Measurements from ENCODE around the gene CYP27B1.
A peak's percentile ranks its signal among the peaks of the same experiment; 100 is the strongest.

CYP27B1 gene

GRCh38 chr12:57756406-57757341 lies 10.2 kb downstream of the CYP27B1 start:
- no peaks in the 10 kb centered on the region for H3K27me3 ChIP-seq (ENCODE audit: low read depth)

GRCh38 chr12:57755454-57756372 lies 11.2 kb downstream of the CYP27B1 start:
- peaks cover 25% of the 10 kb centered on the region for H3K36me3 ChIP-seq (replicated peaks)
- in situ Hi-C loops (cut with MboI; ENCODE audit: low sequenced_read_pairs) = no loop called here
- no peaks in the 10 kb centered on the region for H3K27me3 ChIP-seq (ENCODE audit: low read depth)
- H3K4me3 ChIP-seq = peak overlapping the region; percentile 54
- H3K9me3 ChIP-seq = no peaks in the 10 kb centered on the region
- DNase-seq (ENCODE audit: low spot score in 2 of 2) = peak in 1 of 2 experiments; percentile 62
- peaks cover 16% of the 10 kb centered on the region for H3K4me1 ChIP-seq

More at GRCh38 chr12:57756406-57757341, 10.2 kb downstream of the CYP27B1 start:
- Histone ChIP-seq H3K9me3 (no peaks in the 10 kb centered on the region), H3K4me3 (peak overlapping the region; percentile 54), H3K36me3 (replicated peaks) (peaks cover 18% of the 10 kb centered on the region), H3K4me1 (peaks cover 16% of the 10 kb centered on the region)
- peak; percentile 63 to 82 for DNase-seq (ENCODE audit: low spot score in 2 of 2)
- in situ Hi-C loops (cut with MboI; ENCODE audit: low sequenced_read_pairs) = no loop called here

GRCh38 chr12:57755194-57755453 lies 11.8 kb downstream of the CYP27B1 start:
- Histone ChIP-seq H3K4me1 (peaks cover 16% of the 10 kb centered on the region), H3K27me3 (ENCODE audit: low read depth) (no peaks in the 10 kb centered on the region), H3K9me3 (no peaks in the 10 kb centered on the region), H3K36me3 (replicated peaks) (peaks cover 31% of the 10 kb centered on the region), H3K4me3 (peak overlapping the region; percentile 54)
- in situ Hi-C loops (cut with MboI; ENCODE audit: low sequenced_read_pairs) = no loop called here
- no peak for DNase-seq (ENCODE audit: low spot score in 2 of 2)

DNA sequence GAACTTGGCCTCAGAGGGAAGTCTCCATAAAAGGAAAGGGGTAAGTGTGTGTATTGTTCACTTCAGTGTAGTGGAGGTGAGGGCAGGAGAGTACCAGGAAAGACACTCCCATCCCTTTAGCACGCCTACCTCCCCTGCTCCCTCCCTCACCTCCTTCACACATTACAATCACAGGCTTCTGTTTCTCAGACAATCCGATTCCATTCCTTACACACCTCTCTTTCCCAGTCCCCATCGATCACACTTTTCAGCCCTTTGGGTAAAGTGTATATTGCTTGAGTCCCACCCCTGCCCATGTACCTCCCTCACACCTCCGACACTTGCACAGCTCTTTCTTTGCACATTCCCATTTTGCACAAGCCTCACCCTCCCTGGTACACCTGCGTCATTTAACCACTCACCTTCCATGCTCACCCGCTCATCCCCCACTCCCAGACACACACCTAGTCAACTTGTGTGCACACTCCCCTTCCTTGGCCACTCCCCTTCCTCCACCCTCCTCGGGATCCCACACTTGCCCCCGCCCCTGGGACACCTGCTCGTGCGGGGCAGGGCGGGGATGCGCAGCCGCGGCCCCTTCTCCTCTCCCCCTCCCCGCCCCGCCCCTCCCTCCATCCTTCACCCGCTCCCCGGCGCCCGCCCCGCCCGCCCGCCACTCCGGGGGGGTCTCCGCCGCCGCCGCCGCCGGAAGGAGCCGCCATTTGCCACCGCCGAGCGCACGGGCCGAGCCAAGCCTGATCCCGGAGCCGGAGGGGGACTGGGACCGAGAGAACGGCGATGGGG lies 12.3 kb downstream of the CYP27B1 start, which contains the start of gene MARCHF9:
MARCHF9 (plus strand) TSS at position 693 of the 783 bp plus-strand sequence. CDS start 426 bp downstream, outside the sequence.
- in situ Hi-C loops (cut with MboI; ENCODE audit: low sequenced_read_pairs) = no loop called here
- H3K4me3 ChIP-seq = peak within 1 kb of the TSS; percentile 54
- no peaks in the 10 kb centered on the region for H3K27me3 ChIP-seq (ENCODE audit: low read depth)
- peak; percentile 72 to 91 for DNase-seq (ENCODE audit: low spot score in 2 of 2)
- H3K4me1 ChIP-seq = peaks cover 16% of the 10 kb centered on the region
- H3K9me3 ChIP-seq = no peaks in the 10 kb centered on the region
- H3K36me3 ChIP-seq (replicated peaks) = peaks cover 34% of the 10 kb centered on the region

- no peak overlapping the region for H3K4me3 ChIP-seq
- peaks cover 16% of the 10 kb centered on the region for H3K4me1 ChIP-seq
- DNase-seq (ENCODE audit: low spot score in 2 of 2) = no peak
- H3K27me3 ChIP-seq (ENCODE audit: low read depth) = no peaks in the 10 kb centered on the region
- in situ Hi-C loops (cut with MboI; ENCODE audit: low sequenced_read_pairs) = no loop called here
- peaks cover 39% of the 10 kb centered on the region for H3K36me3 ChIP-seq (replicated peaks)
- H3K9me3 ChIP-seq = no peaks in the 10 kb centered on the region
These were observed 13.0 kb downstream of the CYP27B1 start for GRCh38 chr12:57753756-57754337.

- peaks cover 39% of the 10 kb centered on the region for H3K36me3 ChIP-seq (replicated peaks)
- no peak for DNase-seq (ENCODE audit: low spot score in 2 of 2)
- no peaks in the 10 kb centered on the region for H3K27me3 ChIP-seq (ENCODE audit: low read depth)
- in situ Hi-C loops (cut with MboI; ENCODE audit: low sequenced_read_pairs) = no loop called here
- H3K4me1 ChIP-seq = peaks cover 16% of the 10 kb centered on the region
- H3K9me3 ChIP-seq = no peaks in the 10 kb centered on the region
- H3K4me3 ChIP-seq = peak overlapping the region; percentile 6; the same call in 1 of the 2 replicates
These were observed 14.2 kb downstream of the CYP27B1 start for GRCh38 chr12:57752668-57753000.

DNA sequence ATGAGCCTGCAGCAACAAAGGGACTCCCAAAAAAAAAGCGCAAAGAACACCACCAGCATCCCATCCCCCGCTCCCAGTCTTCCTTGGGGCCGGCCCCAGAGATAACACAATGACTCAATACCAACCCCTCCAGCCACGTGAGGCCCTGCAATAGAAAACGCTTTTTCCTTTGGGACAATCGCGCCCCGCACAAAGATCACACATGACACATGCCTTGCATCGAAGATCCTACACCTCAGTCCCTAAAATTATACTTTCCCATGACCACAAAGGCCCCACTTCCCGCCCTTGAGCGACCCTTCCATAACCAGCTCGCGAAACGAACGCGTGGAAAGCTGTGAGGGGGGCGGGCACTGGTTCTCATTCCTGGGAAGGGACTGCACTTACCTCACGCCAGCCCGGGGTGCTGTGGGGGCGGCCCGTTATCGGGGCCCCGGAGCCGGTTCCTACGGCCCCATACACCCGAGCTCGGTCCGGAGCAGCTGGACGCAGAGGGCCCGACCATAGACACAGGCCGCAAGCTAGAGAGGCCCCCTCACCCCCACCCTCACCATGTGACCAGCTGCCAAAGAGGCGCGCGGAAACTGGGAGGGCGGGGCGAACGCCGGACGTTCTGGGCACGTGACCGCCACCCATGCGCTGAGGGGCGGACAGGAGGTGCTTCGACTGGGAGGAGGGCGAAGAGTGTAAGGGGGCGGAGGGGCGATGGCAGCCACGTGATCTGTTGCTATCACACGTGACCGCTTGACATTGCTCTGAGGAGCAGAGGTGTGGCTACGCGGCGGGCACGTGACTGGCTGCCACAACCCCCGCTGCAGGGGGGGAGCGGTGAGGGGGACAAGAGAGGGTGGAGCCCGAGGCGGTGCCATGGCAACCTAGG lies 14.8 kb downstream of the CYP27B1 start, which contains the start of gene CDK4:
CDK4 (minus strand) TSS at position 523 of the 880 bp plus-strand sequence. CDS start 593 bp downstream, outside the sequence.
- in situ Hi-C loops (cut with MboI; ENCODE audit: low sequenced_read_pairs) = no loop called here
- Histone ChIP-seq H3K4me1 (peaks cover 15% of the 10 kb centered on the region), H3K27me3 (ENCODE audit: low read depth) (no peaks in the 10 kb centered on the region), H3K4me3 (peak within 1 kb of the TSS; percentile 94), H3K36me3 (replicated peaks) (peaks cover 42% of the 10 kb centered on the region), H3K9me3 (no peaks in the 10 kb centered on the region)
- peak; percentile 99 to 100 for DNase-seq (ENCODE audit: low spot score in 2 of 2)

GRCh38 chr12:57751432-57751787 lies 15.5 kb downstream of the CYP27B1 start:
- H3K9me3 ChIP-seq = no peaks in the 10 kb centered on the region
- H3K27me3 ChIP-seq (ENCODE audit: low read depth) = no peaks in the 10 kb centered on the region
- peaks cover 10% of the 10 kb centered on the region for H3K4me1 ChIP-seq
- in situ Hi-C loops (cut with MboI; ENCODE audit: low sequenced_read_pairs) = no loop called here
- peak overlapping the region; percentile 94 for H3K4me3 ChIP-seq
- DNase-seq (ENCODE audit: low spot score in 2 of 2) = no peak
- H3K36me3 ChIP-seq (replicated peaks) = peaks cover 41% of the 10 kb centered on the region

DNA sequence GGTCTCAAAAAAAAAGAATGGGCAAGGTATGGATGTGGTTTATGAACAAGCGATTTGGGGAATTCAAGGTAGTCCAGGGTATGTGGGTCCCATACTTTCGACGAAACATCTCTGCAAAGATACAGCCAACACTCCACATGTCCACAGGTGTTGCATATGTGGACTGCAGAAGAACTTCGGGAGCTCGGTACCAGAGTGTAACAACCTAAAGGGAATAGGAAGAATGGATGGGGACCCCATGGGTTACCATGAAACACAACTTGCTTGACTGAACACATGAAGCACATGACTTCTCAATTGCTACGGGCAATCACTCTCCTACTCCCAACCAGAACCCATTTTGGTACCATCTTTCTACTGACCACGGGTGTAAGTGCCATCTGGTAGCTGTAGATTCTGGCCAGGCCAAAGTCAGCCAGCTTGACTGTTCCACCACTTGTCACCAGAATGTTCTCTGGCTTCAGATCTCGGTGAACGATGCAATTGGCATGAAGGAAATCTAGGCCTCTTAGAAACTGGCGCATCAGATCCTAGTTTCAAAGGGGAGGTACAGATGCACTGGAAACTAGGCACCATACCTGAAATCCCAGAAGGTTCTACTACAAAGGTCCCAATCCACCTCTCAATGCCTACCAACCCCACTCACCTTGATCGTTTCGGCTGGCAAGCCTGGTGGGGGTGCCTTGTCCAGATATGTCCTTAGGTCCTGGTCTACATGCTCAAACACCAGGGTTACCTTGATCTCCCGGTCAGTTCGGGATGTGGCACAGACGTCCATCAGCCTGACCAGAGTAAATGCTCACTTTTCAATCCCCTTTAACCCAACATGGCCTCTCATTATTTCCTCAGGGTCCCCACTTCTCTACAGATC lies 16.1 kb downstream of the CYP27B1 start:
- Histone ChIP-seq H3K9me3 (no peaks in the 10 kb centered on the region), H3K27me3 (ENCODE audit: low read depth) (no peaks in the 10 kb centered on the region), H3K36me3 (replicated peaks) (peaks cover 41% of the 10 kb centered on the region), H3K4me1 (peaks cover 10% of the 10 kb centered on the region), H3K4me3 (peak overlapping the region; percentile 94)
- in situ Hi-C loops (cut with MboI; ENCODE audit: low sequenced_read_pairs) = no loop called here
- no peak for DNase-seq (ENCODE audit: low spot score in 2 of 2)

GRCh38 chr12:57749061-57749460 lies 17.8 kb downstream of the CYP27B1 start:
- H3K36me3 ChIP-seq (replicated peaks) = peaks cover 41% of the 10 kb centered on the region

GRCh38 chr12:57746025-57746424 lies 20.9 kb downstream of the CYP27B1 start:
- in situ Hi-C loops (cut with MboI; ENCODE audit: low sequenced_read_pairs) = no loop called here

More at GRCh38 chr12:57749061-57749460, 17.8 kb downstream of the CYP27B1 start:
- in situ Hi-C loops (cut with MboI; ENCODE audit: low sequenced_read_pairs) = no loop called here
- Histone ChIP-seq H3K4me1 (peaks cover 13% of the 10 kb centered on the region), H3K9me3 (no peaks in the 10 kb centered on the region), H3K27me3 (ENCODE audit: low read depth) (no peaks in the 10 kb centered on the region), H3K4me3 (no peak overlapping the region)
- DNase-seq (ENCODE audit: low spot score in 2 of 2) = no peak

More at GRCh38 chr12:57746025-57746424, 20.9 kb downstream of the CYP27B1 start:
- Histone ChIP-seq H3K9me3 (no peaks in the 10 kb centered on the region), H3K4me3 (peak overlapping the region; percentile 65; the same call in 1 of the 2 replicates), H3K36me3 (replicated peaks) (peaks cover 37% of the 10 kb centered on the region), H3K27me3 (ENCODE audit: low read depth) (peaks cover 6% of the 10 kb centered on the region), H3K4me1 (peaks cover 13% of the 10 kb centered on the region)
- DNase-seq (ENCODE audit: low spot score in 2 of 2) = no peak

Measured in HAP-1 (cell line).